ENCODE results near the gene RIMBP2. TPM values are rescaled to one million over a fixed set of nuclear protein-coding genes. Genes with fewer than 3 reads are reported as not detected.

Gene RIMBP2
- total RNA-seq, 2 experiments from 2014 or later = not detected

GRCh38 chr12:130412384-130412783, 303.7 kb downstream of the RIMBP2 start:
- Histone ChIP-seq H3K4me1 (ENCODE audit: insufficient read depth, low read length) (no peaks in the 10 kb centered on the region), H3K36me3 (ENCODE audit: insufficient read depth, low read length) (no peaks in the 10 kb centered on the region), H3K4me3 (ENCODE audit: low read length) (no peak overlapping the region), H3K27me3 (ENCODE audit: control insufficient read depth in 1 of 2, insufficient read depth in 2 of 2, low read length in 2 of 2) (no peaks in the 10 kb centered on the region), H3K27ac (ENCODE audit: low read depth in 1 of 2, low read length in 2 of 2) (no peak overlapping the region), H3K9me3 (ENCODE audit: control insufficient read depth in 1 of 2, insufficient read depth in 1 of 2, low read length in 2 of 2) (peaks cover 0 to 3% of the 10 kb centered on the region in 2 experiments)
- peaks cover 19% of the 10 kb centered on the region for H3K27me3 Mint-ChIP-seq
- intact Hi-C loops (cut with DNase I, micrococcal nuclease) = no loop called here
- DNase-seq = no peak
- CTCF ChIA-PET = no interaction called here
- no peak overlapping the region for H3K4me3 Mint-ChIP-seq
- POLR2A ChIA-PET = no interaction called here
- no peaks in the 10 kb centered on the region for H3K4me1 Mint-ChIP-seq (ENCODE audit: low read depth)
- TF ChIP-seq CTCF (IDR thresholded peaks at IDR 0.05) = no peak
- no peaks in the 10 kb centered on the region for H3K36me3 Mint-ChIP-seq (ENCODE audit: low read depth)
- no peak for ATAC-seq (ENCODE audit: poor library complexity)
- no peak overlapping the region for H3K27ac Mint-ChIP-seq
- no peaks in the 10 kb centered on the region for H3K9me3 Mint-ChIP-seq

GRCh38 chr12:130405332-130405731, 310.8 kb downstream of the RIMBP2 start:
- POLR2A ChIA-PET = no interaction called here
- Histone ChIP-seq H3K27me3 (ENCODE audit: control insufficient read depth in 1 of 2, insufficient read depth in 2 of 2, low read length in 2 of 2) (peaks cover 0 to 3% of the 10 kb centered on the region in 2 experiments), H3K36me3 (ENCODE audit: insufficient read depth, low read length) (no peaks in the 10 kb centered on the region), H3K9me3 (ENCODE audit: control insufficient read depth in 1 of 2, insufficient read depth in 1 of 2, low read length in 2 of 2) (peaks cover 0 to 3% of the 10 kb centered on the region in 2 experiments), H3K4me1 (ENCODE audit: insufficient read depth, low read length) (no peaks in the 10 kb centered on the region), H3K27ac (ENCODE audit: low read depth in 1 of 2, low read length in 2 of 2) (no peak overlapping the region), H3K4me3 (ENCODE audit: low read length) (no peak overlapping the region)
- TF ChIP-seq CTCF (IDR thresholded peaks at IDR 0.05) = no peak
- Mint-ChIP-seq H3K27ac (no peak overlapping the region), H3K36me3 (ENCODE audit: low read depth) (no peaks in the 10 kb centered on the region), H3K4me3 (no peak overlapping the region), H3K27me3 (peaks cover 14% of the 10 kb centered on the region), H3K9me3 (no peaks in the 10 kb centered on the region), H3K4me1 (ENCODE audit: low read depth) (no peaks in the 10 kb centered on the region)
- CTCF ChIA-PET = no interaction called here
- intact Hi-C loops (cut with DNase I, micrococcal nuclease) = no loop called here
- no peak for ATAC-seq (ENCODE audit: poor library complexity)
- no peak for DNase-seq

- Mint-ChIP-seq H3K27me3 (peaks cover 26% of the 10 kb centered on the region), H3K36me3 (ENCODE audit: low read depth) (no peaks in the 10 kb centered on the region), H3K9me3 (no peaks in the 10 kb centered on the region), H3K4me1 (ENCODE audit: low read depth) (no peaks in the 10 kb centered on the region), H3K4me3 (no peak overlapping the region), H3K27ac (no peak overlapping the region)
- ChIA-PET CTCF (no interaction called here), POLR2A (no interaction called here)
- TF ChIP-seq CTCF (IDR thresholded peaks at IDR 0.05) = no peak
- DNase-seq = no peak
- ATAC-seq (ENCODE audit: poor library complexity) = no peak
- peaks cover 0 to 3% of the 10 kb centered on the region in 2 experiments for H3K27me3 ChIP-seq (ENCODE audit: control insufficient read depth in 1 of 2, insufficient read depth in 2 of 2, low read length in 2 of 2)
- intact Hi-C loops (cut with DNase I, micrococcal nuclease) = no loop called here
- H3K9me3 ChIP-seq (ENCODE audit: control insufficient read depth in 1 of 2, insufficient read depth in 1 of 2, low read length in 2 of 2) = peaks cover 0 to 3% of the 10 kb centered on the region in 2 experiments
- no peaks in the 10 kb centered on the region for H3K36me3 ChIP-seq (ENCODE audit: insufficient read depth, low read length)
- H3K4me1 ChIP-seq (ENCODE audit: insufficient read depth, low read length) = no peaks in the 10 kb centered on the region
- no peak overlapping the region for H3K27ac ChIP-seq (ENCODE audit: low read depth in 1 of 2, low read length in 2 of 2)
- no peak overlapping the region for H3K4me3 ChIP-seq (ENCODE audit: low read length)
Measured at GRCh38 chr12:130401703-130402102, 314.4 kb downstream of the RIMBP2 start.
